AML-193 (cell line): Measurements from ENCODE around the gene CIAO2B.

Experiments
- DNase-seq, 2 experiments: peaks; one replicate each; lab custom pipeline; 2025; lab: John Stamatoyannopoulos, UW

The CIAO2B gene

GRCh38 chr16:66919569-66920298 lies 14.5 kb downstream of the CIAO2B start:
- no peak for DNase-seq

DNA sequence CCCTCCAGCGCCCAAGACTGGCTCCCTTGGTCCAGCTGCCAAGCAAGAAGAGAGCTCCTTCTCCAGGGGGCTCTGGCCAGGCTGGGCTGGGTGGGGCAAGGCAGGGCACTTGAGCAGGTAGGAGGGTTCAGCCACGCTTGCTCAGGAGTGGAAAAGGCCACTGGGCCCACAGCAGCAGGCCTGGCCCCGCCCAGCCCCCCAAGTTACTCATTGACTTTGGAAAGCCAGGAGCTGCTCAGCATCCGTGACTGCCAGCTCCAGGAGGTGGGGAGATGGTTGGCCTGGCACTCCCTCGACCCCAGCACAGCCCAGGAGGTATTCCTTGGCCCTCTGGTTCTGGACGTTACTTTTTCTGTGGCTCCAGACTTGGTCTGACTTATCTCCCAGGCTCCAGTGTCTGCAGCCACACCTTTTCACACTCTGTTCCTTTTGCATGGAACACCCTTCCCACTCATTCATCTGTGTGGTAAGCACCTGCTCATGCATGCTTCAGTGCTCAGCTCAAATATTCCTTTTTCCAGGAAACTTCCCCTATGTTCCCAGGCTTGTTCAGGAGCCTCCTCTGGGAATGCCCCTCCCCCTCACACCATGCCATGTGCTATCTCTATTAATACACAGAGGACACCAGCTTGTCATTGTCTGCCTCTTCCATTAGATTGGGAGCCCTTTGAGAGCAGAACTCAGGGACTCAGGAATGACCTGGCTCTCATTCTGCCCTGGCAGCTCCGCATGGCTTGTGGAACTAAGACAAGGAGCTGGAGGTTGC lies 15.2 kb downstream of the CIAO2B start, which contains the start of gene CDH16:
Gene CDH16 (minus strand): TSS at position 83 of the 766 bp plus-strand sequence. CDS start 820 bp downstream, outside the sequence.
- no peak for DNase-seq

DNA sequence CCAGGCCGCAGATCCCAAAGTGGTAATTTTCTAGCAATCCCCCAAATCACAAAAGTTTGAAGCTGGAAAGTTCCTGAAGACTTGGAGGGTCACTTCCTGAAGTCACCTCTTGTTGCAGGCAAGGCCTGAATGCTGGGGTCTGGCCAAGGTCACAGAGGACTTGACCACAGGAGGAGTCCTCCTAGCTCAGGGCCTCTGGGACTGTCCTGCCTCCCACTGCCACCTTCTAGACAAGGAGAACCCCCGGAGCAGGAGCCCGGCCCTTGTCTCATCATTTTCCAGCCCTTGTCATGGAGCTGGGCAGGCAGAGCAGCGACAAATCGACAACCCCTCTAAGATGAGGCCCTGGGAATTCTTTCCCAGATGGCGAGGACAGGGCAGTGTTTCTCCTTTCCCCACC lies 15.8 kb downstream of the CIAO2B start:
- DNase-seq, result no peak

- no peak for DNase-seq
Observed at GRCh38 chr16:66917741-66918140, 16.5 kb downstream of the CIAO2B start.

- DNase-seq, result no peak
Observed at GRCh38 chr16:66916518-66916917, 17.7 kb downstream of the CIAO2B start.

GRCh38 chr16:66915041-66915440 lies 19.2 kb downstream of the CIAO2B start:
- DNase-seq, result no peak

- no peak for DNase-seq
Observed at GRCh38 chr16:66914541-66914940, 19.7 kb downstream of the CIAO2B start.

DNA sequence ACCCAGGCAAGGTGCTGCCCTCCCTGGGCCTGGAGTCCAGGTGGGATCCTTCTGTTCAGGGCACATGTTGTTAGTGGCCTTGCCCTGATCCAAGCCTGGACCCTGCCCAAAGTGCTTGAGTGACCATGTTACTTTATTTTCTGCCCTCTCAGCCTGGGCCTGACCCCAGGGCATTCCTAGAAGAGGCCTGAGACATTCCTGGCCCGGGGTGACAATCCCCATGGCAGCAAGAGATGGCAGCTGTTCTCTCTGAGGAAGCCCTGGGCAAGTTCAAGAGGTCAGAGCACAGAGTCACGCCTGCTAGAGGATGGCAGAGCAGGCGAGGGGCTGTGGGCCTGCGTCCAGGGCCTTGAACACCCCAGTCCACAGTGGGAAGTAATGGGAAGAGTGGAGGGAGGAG lies 20.5 kb downstream of the CIAO2B start:
- DNase-seq, result no peak

GRCh38 chr16:66913081-66913480 lies 21.1 kb downstream of the CIAO2B start:
- no peak for DNase-seq

- no peak for DNase-seq
Observed at GRCh38 chr16:66911801-66912200, 22.4 kb downstream of the CIAO2B start.

DNA sequence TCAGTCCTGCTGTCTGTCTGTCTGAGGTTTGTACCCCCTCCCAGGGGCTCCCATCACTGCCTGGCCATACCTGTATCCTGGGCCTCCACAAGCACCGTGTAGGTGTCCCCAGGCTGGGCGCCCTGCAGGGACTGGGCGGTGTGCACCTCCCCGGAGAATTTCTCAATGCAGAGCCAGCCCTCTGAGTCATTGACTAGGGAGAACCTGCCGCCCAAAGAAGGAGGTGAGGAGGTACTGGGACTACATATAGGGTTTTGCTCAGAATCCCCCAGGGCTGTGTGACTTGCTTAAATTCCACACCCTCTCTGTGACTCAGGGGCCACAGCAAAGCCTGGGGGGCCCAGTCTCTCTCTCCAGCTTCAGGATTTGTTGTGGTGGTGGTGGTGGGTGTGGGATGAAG lies 23.1 kb downstream of the CIAO2B start:
- DNase-seq, result no peak

DNA sequence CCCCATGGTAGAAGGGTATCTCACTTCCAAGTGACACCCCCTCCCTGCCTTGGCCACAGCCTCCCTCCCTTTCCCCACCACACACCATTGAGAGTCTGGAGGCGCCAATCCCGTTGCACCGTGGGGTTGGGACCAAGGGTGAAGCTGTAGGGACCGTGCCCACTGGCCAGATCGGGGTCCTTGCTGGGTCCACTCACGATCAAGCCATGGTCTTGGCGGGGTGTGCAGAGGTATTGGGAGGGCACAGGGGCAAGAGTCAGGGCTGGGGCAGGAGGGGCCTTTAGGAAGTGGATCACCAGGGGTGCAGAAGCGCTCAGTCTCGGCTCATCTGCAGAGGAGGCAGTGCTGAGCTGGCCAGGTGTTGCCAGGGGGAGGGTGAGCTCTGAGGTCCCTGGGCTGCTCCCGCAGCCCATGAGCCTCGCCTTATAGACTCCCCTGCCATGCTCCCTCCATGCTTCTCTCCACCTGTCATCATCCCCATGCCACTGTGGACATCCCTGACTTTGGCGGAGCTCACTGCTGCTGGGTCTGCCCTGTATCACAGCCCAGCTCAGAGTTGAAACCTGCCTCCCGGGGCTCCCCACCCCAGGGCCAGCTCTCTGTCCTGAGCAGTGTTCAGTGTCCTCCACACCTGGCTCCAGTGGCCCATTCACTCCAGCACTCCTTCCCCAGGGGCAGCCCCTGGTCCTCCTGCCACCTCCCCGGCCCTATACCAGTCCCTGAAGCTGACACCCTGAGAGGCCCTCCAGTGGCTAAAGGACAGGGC lies 23.8 kb downstream of the CIAO2B start:
- DNase-seq, result no peak

- DNase-seq, result no peak
Observed at GRCh38 chr16:66908762-66909559, 25.2 kb downstream of the CIAO2B start.

- DNase-seq, result no peak
Observed at GRCh38 chr16:66908116-66908515, 26.1 kb downstream of the CIAO2B start.

GRCh38 chr16:66906916-66907836 lies 27.0 kb downstream of the CIAO2B start:
- no peak for DNase-seq

- no peak for DNase-seq
Observed at GRCh38 chr16:66905633-66906539, 28.3 kb downstream of the CIAO2B start.

- DNase-seq, result no peak
Observed at GRCh38 chr16:66904846-66905632, 29.2 kb downstream of the CIAO2B start.

- DNase-seq, result no peak
Observed at GRCh38 chr16:66904428-66904845, 29.8 kb downstream of the CIAO2B start.
